LNCaP clone FGC (cell line): Measurements from ENCODE around the gene UTP25.

Experiments
- DNase-seq: peaks from one replicate; pipeline ENCODE4 v3.0.0-alpha.2; 2011; ENCODE audit warnings: low read depth
- H3K4me3 ChIP-seq: 2 replicates; pipeline ENCODE4 v1.5.1; 2011; ENCODE audit warnings: mild to moderate bottlenecking, low read depth, low read length, control low read depth
- CTCF ChIP-seq: IDR thresholded peaks from 2 replicates; pipeline ENCODE4 v1.5.1; 2012; ENCODE audit warnings: mild to moderate bottlenecking; ENCODE audit not compliant: control insufficient read depth, insufficient read depth; ENCODE audit errors: extremely low read depth

The UTP25 gene

GRCh38 chr1:209797978-209798639 is 29.7 kb upstream of the UTP25 start:
- TF ChIP-seq CTCF: no peak
- H3K4me3 ChIP-seq: no peak overlapping the region
- DNase-seq: no peak

GRCh38 chr1:209800984-209801834 is 26.6 kb upstream of the UTP25 start:
- no peak for TF ChIP-seq CTCF
- peak; percentile 70 for DNase-seq

GRCh38 chr1:209802117-209802779 is 25.5 kb upstream of the UTP25 start:
- DNase-seq: peak; percentile 93
- H3K4me3 ChIP-seq: peak overlapping the region; percentile 26
- TF ChIP-seq CTCF: no peak

More at GRCh38 chr1:209800984-209801834, 26.6 kb upstream of the UTP25 start:
- H3K4me3 ChIP-seq: peak overlapping the region; percentile 26

- DNase-seq: no peak
- no peak for TF ChIP-seq CTCF
- H3K4me3 ChIP-seq: no peak overlapping the region
Measured at GRCh38 chr1:209802780-209803152, 25.0 kb upstream of the UTP25 start.

- DNase-seq: no peak
- TF ChIP-seq CTCF: no peak
- 0 out of 2 replicates have a peak overlapping the region, but pooled peaks have one; percentile 8 for H3K4me3 ChIP-seq
Measured at GRCh38 chr1:209803568-209803967, 24.2 kb upstream of the UTP25 start.

GRCh38 chr1:209805341-209805781 is 22.4 kb upstream of the UTP25 start:
- DNase-seq: no peak
- no peak for TF ChIP-seq CTCF
- H3K4me3 ChIP-seq: peak overlapping the region; percentile 95
